ENCODE measurements around the gene TMEM26.

GRCh38 chr10:61400524-61400923 lies 52.7 kb downstream of the TMEM26 start:
- no peak for TF ChIP-seq CTCF (IDR thresholded peaks at IDR 0.05)
- TF ChIP-seq POLR2A (IDR thresholded peaks at IDR 0.05), result no peak

All from heart left ventricle (tissue), 13 donors.